Colonic mucosa (tissue), 4 donors: ENCODE measurements around the gene TOM1. TPM values are rescaled to one million over a fixed set of nuclear protein-coding genes. Genes with fewer than 3 reads are reported as not detected.
"Not testable (repeated sequence)": the region's sequence is repeated elsewhere in the genome, so short reads cannot be mapped to it uniquely, and the experiment has no call there.

Experiments
- DNase-seq: peaks from one replicate; pipeline ENCODE4 v3.0.0-alpha.2; 2020
- H3K27ac ChIP-seq: fragments of 200-600 bp; one replicate; pipeline ENCODE4 v1.8.0; 2021
- H3K27me3 ChIP-seq: fragments of 200-600 bp; one replicate; pipeline ENCODE4 v1.8.0; 2021
- H3K36me3 ChIP-seq: fragments of 200-600 bp; one replicate; pipeline ENCODE4 v1.8.0; 2021
- H3K4me1 ChIP-seq: fragments of 200-600 bp; one replicate; pipeline ENCODE4 v1.8.0; 2021; ENCODE audit warnings: mild to moderate bottlenecking
- H3K4me3 ChIP-seq: fragments of 200-600 bp; one replicate; pipeline ENCODE4 v1.8.0; 2021
- H3K9ac ChIP-seq, 2 donors: one replicate each; pipeline ENCODE4 v1.7.0; 2013; ENCODE audit warnings: control low read depth in 2 of 2, low read depth in 2 of 2, low read length in 2 of 2
- H3K9me3 ChIP-seq: fragments of 200-600 bp; one replicate; pipeline ENCODE4 v1.8.0; 2021
- intact Hi-C: fragments of 100-400 bp; cut with DNase I; formaldehyde crosslinking; loops from one replicate; pipeline ENCODE4 v1.14.1; 2022
- total RNA-seq, 2 donors: library from RNA; stranded (reverse); fragmentation: NEBNext Ultra II Directional in 1 of 2; extraction: Animal tissue kit (Norgen Biotek cat#: 25700) in 1 of 2; gene quantifications; one replicate each; pipeline ENCODE4 v1.2.1, GENCODE V29; 2021
- TF ChIP-seq, protein P1 (sequence below): fragments of 200-600 bp; IDR thresholded peaks from one replicate; pipeline ENCODE4 v1.8.0; 2022; ENCODE audit warnings: antibody characterized with exemption, mild to moderate bottlenecking
- donor health status: healthy.
- donor health status: DM: no; HTN: no; CAD: no.
- donor health status: DM: no; HTN: no; CAD: no.

TOM1 gene
- total RNA-seq, 2 donors from 2014 or later, result 43.0 to 60.3 TPM

GRCh38 chr22:35363566-35364086 is 63.9 kb downstream of the TOM1 start:
- intact Hi-C loops, result no loop called here
- no peak overlapping the region for H3K4me3 ChIP-seq
- H3K9ac ChIP-seq, result no peak overlapping the region
- TF ChIP-seq, protein P1, sequence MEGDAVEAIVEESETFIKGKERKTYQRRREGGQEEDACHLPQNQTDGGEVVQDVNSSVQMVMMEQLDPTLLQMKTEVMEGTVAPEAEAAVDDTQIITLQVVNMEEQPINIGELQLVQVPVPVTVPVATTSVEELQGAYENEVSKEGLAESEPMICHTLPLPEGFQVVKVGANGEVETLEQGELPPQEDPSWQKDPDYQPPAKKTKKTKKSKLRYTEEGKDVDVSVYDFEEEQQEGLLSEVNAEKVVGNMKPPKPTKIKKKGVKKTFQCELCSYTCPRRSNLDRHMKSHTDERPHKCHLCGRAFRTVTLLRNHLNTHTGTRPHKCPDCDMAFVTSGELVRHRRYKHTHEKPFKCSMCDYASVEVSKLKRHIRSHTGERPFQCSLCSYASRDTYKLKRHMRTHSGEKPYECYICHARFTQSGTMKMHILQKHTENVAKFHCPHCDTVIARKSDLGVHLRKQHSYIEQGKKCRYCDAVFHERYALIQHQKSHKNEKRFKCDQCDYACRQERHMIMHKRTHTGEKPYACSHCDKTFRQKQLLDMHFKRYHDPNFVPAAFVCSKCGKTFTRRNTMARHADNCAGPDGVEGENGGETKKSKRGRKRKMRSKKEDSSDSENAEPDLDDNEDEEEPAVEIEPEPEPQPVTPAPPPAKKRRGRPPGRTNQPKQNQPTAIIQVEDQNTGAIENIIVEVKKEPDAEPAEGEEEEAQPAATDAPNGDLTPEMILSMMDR, result no peak
- no peak for DNase-seq
- H3K4me1 ChIP-seq, result peaks cover 6% of the 10 kb centered on the region
- no peaks in the 10 kb centered on the region for H3K27me3 ChIP-seq
- H3K27ac ChIP-seq, result no peak overlapping the region
- H3K9me3 ChIP-seq, result no peaks in the 10 kb centered on the region
- H3K36me3 ChIP-seq, result no peaks in the 10 kb centered on the region

DNA sequence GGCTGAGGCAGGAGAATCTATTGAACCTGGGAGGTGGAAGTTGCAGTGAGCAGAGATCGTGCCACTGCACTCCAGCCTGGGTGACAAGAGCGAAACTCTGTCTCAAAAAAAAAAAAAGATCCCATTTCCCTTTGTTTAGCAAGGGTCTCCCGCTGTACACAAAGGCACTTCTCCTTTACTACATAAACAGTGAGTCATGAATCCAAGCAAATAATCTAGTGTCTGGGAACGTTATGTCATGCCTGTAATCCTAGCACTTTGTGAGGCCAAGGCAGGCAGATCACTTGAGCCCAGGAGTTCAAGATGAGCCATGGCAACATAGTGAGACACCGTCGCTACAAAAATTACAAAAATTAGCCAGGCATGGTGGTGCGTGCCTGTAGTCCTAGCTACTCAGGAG is 64.5 kb downstream of the TOM1 start:
- H3K36me3 ChIP-seq, H3K27ac ChIP-seq, H3K4me3 ChIP-seq, H3K27me3 ChIP-seq, DNase-seq, H3K9ac ChIP-seq, intact Hi-C loops, H3K9me3 ChIP-seq, H3K4me1 ChIP-seq: not testable (repeated sequence)

GRCh38 chr22:35367331-35367886 is 67.7 kb downstream of the TOM1 start:
- no peaks in the 10 kb centered on the region for H3K36me3 ChIP-seq
- H3K4me1 ChIP-seq, result peaks cover 6% of the 10 kb centered on the region
- no peaks in the 10 kb centered on the region for H3K27me3 ChIP-seq
- peak; percentile 52 for DNase-seq
- no peak overlapping the region for H3K9ac ChIP-seq
- peak overlapping the region; percentile 44 for H3K27ac ChIP-seq
- H3K4me3 ChIP-seq, result no peak overlapping the region
- no peaks in the 10 kb centered on the region for H3K9me3 ChIP-seq
- TF ChIP-seq, protein P1, result no peak
- intact Hi-C loops, result no loop called here

DNA sequence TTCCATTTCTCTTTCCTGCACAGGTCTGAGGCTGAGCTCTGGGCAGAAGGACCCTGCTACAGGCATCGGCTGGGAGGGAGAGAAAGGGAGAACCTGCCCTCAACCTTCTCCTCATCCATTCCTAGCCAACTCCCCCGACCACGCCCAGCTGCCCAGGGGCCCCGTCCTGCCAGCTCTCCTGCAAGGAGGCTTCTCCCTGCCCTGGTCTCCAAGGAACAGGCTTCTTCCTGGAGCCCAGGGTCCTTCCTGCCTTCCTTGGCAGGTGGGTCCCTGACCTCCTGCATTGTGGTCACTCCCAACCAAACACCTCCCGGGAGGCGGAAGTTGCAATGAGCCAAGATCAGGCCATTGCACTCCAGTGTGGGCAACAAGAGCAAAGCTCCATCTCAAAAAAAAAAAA is 68.7 kb downstream of the TOM1 start:
- Histone ChIP-seq H3K27ac (no peak overlapping the region), H3K36me3 (no peaks in the 10 kb centered on the region), H3K9me3 (no peaks in the 10 kb centered on the region), H3K4me3 (no peak overlapping the region), H3K4me1 (peaks cover 6% of the 10 kb centered on the region), H3K9ac (no peak overlapping the region), H3K27me3 (no peaks in the 10 kb centered on the region)
- TF ChIP-seq, protein P1, result no peak
- intact Hi-C loops, result no loop called here
- DNase-seq, result peak; percentile 68

DNA sequence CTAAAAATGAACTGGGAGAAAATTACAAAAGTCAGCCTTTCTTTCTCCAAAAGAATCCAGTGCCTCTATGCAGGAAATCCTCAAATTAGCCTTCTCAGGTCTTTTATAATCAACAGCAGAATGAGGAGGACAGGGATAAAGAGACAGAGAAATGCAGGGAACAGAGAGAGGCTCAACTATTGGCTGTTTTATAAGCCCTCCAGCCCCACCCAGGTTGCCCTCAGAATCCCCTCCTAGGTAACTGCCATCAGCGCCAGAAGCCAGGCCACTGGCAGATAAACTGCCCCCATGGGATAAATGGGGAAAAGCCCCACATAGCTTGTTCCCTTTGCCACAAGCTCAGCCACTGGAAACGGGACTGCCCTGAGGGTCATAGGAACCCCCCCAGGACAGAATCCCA is 70.3 kb downstream of the TOM1 start:
- intact Hi-C loops, result no loop called here

GRCh38 chr22:35373781-35374180 is 74.1 kb downstream of the TOM1 start:
- no peak overlapping the region for H3K27ac ChIP-seq
- peaks cover 5% of the 10 kb centered on the region for H3K4me1 ChIP-seq
- H3K9ac ChIP-seq, result no peak overlapping the region
- DNase-seq, result no peak
- H3K9me3 ChIP-seq, result no peaks in the 10 kb centered on the region
- intact Hi-C loops, result no loop called here
- TF ChIP-seq, protein P1, result no peak
- no peaks in the 10 kb centered on the region for H3K27me3 ChIP-seq
- no peaks in the 10 kb centered on the region for H3K36me3 ChIP-seq
- no peak overlapping the region for H3K4me3 ChIP-seq

More for the DNA sequence above, 70.3 kb downstream of the TOM1 start:
- Histone ChIP-seq H3K36me3 (no peaks in the 10 kb centered on the region), H3K4me3 (no peak overlapping the region), H3K9me3 (no peaks in the 10 kb centered on the region), H3K27me3 (no peaks in the 10 kb centered on the region), H3K27ac (no peak overlapping the region), H3K9ac (no peak overlapping the region), H3K4me1 (peaks cover 6% of the 10 kb centered on the region)
- DNase-seq, result no peak
- TF ChIP-seq, protein P1, result no peak
